HG03066 (cell line): ENCODE data around the gene GHR.
"Not testable (repeated sequence)": the region's sequence is repeated elsewhere in the genome, so short reads cannot be mapped to it uniquely, and the experiment has no call there.

Experiments used
- ATAC-seq: cut with Tn5 transposase; IDR thresholded peaks from one replicate; pipeline ENCODE4 v1.9.1; 2021; ENCODE audit warnings: low read depth; ENCODE audit not compliant: unreplicated experiment

Gene GHR

DNA sequence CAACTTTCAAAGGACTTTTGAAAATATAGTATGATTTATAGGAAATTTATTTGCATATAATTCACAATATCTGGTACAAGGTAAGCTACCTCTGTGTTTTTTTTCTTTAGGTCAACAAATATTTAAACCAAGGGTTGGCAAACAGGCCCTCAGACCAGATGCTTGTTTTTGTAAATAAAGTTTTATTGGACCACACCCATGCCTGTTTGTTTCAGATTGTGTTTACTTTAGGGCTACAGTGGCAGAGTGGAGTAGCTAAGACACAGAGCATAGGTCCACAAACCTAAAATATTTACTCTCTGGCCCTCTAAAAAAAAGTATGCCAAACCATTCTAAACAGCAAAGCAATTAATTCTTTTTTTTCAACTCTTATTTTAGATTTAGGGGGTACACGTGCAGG is 213.7 kb downstream of the GHR start:
- no peak for ATAC-seq

- ATAC-seq = no peak
Measured at GRCh38 chr5:42638972-42639371, 215.7 kb downstream of the GHR start.

- no peak for ATAC-seq
Measured at GRCh38 chr5:42640835-42641234, 217.6 kb downstream of the GHR start.

- no peak for ATAC-seq
Measured at GRCh38 chr5:42641336-42642005, 218.2 kb downstream of the GHR start.

DNA sequence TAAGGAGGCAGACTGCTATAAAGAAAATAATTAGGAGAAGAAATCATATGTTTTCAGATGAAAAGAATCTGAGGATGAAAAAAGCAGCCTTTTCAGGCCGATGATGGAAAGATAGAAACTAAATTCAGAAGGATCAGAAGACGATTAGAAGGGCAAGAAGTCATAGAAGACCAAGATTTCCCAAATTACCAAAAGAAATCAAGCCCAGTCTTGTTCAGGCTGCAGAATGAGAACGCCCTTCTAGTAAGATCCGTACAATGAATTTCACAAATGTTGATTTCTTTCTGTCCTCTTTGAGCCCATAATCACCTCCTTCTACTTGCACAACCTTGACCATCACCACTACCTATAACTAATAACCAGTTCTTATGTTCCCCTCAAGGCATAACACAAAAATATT is 218.8 kb downstream of the GHR start:
- ATAC-seq = no peak

DNA sequence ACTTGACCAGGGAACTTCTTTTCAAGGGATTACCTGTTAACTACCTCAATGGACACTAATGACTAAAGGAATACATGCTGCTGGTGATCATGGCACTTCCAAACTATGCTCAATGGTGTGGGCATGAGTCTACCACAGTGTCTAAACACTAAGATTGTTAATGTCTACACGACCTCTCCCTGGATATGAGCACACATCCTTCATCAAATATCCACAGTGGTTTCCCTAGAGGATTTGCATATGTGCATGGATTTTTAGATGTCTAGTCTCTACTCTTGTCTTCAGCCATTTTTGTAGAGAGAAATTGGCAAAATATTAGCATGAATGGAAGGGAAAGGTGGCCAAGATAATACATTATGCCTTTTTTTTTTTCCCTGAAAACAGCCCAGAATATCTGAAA is 220.1 kb downstream of the GHR start:
- ATAC-seq = no peak

DNA sequence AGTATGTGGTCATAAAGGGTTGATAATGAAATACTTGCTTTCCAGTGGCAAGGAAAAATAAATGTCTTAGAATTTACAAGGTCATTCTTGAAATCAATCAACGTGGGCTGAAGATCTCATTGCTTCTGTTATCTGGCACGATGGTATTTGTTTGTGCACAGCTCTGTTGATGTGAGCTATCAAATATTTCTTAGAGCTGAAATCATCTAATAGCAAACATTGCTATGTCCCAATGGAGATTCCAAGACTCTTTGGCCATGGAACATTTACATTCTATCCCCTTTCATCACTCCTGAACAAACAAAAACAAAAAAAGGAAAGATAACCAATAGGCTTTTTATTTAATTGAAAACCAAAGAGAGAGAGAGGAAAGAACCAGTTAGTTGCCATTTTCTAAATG is 221.9 kb downstream of the GHR start:
- no peak for ATAC-seq

DNA sequence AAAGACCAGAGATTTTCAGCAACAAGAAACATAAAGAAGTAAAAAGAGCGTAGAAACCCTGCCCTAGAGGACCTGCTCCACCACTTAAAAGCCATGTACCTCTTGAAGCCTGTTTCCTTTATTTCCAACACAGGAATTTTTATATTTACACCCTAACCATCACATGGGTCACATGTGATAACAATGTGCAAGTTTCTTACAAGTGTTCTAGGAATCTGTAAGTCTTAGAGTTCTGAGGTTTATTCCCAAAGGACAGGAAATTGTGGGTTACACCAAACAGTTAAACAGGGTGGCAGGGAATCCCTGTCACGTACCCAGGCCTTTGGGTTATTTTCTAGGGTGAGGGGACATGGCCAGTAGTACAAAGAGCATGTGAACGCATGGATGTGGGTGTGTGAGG is 224.8 kb downstream of the GHR start:
- ATAC-seq = no peak

GRCh38 chr5:42648915-42649314 is 225.7 kb downstream of the GHR start:
- ATAC-seq = no peak

GRCh38 chr5:42650084-42650483 is 226.8 kb downstream of the GHR start:
- ATAC-seq = no peak

GRCh38 chr5:42653705-42654104 is 230.5 kb downstream of the GHR start:
- ATAC-seq = no peak

DNA sequence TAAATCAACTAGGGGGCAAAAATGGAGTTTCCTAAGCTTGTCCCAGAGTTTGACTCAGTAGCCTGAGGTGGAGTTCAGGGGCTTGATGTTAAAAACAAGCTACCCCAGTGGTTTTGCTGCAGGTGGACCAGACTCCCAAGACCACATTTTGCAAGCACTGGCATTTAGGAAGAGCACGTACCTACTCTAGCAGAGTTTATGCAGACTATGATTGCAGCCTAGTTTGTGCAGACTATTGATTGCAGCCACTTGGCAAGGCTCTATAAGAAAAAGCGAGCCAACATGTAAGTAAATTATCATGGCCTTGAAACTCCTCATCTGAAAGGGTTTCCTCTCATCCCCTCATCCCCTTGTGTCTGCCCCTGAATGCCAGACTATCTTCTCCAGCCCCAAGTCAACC is 231.4 kb downstream of the GHR start:
- no peak for ATAC-seq

- ATAC-seq = no peak
Measured at GRCh38 chr5:42655982-42656650, 232.9 kb downstream of the GHR start.

- ATAC-seq = no peak
Measured at GRCh38 chr5:42656651-42657015, 233.4 kb downstream of the GHR start.

DNA sequence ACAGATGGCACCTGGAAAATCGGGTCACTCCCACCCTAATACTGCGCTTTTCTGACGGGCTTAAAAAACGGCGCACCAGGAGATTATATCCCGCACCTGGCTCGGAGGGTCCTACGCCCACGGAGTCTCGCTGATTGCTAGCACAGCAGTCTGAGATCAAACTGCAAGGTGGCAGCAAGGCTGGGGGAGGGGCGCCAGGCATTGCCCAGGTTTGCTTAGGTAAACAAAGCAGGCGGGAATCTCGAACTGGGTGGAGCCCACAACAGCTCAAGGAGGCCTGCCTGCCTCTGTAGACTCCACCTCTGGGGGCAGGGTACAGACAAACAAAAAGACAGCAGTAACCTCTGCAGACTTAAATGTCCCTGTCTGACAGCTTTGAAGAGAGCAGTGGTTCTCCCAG is 236.6 kb downstream of the GHR start:
- not testable (repeated sequence) for ATAC-seq

GRCh38 chr5:42665857-42666256 is 242.6 kb downstream of the GHR start:
- no peak for ATAC-seq

DNA sequence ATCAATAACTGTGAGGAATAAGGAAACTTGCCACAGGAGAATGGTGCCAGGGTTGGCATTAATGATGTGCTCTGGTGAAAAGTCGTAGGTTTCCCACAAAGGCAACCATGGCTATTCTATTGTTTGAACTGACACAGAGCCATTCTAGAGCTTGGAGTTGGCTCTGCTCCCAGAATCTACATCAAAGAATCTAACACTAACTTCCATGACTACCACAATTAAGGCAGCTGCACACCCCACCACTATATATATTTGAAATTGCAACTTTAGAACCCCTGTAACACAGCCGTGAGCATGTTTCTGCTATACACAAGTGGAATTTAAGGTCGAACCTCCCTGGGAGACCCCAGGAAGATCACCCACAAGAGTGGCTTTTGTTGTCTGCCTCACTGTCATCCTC is 243.6 kb downstream of the GHR start:
- no peak for ATAC-seq

GRCh38 chr5:42668254-42668653 is 245.0 kb downstream of the GHR start:
- ATAC-seq = no peak

- no peak for ATAC-seq
Measured at GRCh38 chr5:42672925-42673324, 249.7 kb downstream of the GHR start.

DNA sequence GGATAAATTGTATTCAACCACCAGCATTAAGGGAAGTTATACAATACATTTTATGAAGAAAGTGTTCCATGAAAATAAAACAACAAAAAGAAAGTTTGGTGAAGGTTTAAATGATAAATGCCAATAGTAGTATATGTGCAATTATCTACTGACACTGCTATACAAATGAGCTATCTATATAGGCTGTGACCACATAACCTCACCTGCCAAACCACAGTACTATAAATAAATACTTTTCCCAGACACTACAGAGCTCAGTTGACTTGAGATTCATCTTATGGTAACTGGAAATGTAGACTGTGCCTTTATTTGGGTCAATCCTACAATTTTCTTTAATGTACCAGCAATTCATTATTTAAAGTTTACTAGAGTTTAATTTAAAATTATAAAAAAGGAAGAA is 252.4 kb downstream of the GHR start:
- no peak for ATAC-seq

- ATAC-seq = no peak
Measured at GRCh38 chr5:42676362-42676761, 253.1 kb downstream of the GHR start.

- ATAC-seq = no peak
Measured at GRCh38 chr5:42677156-42677842, 254.1 kb downstream of the GHR start.
